Cortex of kidney (tissue), 1 donor: ENCODE results near the gene RBBP8NL.

Source experiments
- DNase-seq: peaks from one replicate; lab custom pipeline; 2025; lab: John Stamatoyannopoulos, UW

RBBP8NL gene

GRCh38 chr20:62393830-62394229 is 33.5 kb downstream of the RBBP8NL start:
- no peak for DNase-seq

DNA sequence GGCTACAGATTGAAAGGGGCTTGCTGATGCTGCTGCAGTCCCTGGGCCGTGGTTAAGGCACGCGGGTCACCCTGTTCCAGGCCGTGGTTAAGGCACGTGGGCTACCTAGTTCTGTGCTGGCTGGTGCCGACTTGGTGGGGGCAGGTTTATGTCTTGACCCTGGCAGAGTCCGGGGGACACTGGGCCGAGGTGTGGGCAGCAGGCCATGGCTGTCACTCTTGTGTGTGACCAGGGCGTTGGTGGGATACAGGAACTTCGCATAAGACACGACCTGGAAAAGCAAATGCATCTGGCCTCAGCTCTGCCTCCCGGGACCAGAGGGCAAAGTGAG is 34.0 kb downstream of the RBBP8NL start:
- DNase-seq, result no peak

DNA sequence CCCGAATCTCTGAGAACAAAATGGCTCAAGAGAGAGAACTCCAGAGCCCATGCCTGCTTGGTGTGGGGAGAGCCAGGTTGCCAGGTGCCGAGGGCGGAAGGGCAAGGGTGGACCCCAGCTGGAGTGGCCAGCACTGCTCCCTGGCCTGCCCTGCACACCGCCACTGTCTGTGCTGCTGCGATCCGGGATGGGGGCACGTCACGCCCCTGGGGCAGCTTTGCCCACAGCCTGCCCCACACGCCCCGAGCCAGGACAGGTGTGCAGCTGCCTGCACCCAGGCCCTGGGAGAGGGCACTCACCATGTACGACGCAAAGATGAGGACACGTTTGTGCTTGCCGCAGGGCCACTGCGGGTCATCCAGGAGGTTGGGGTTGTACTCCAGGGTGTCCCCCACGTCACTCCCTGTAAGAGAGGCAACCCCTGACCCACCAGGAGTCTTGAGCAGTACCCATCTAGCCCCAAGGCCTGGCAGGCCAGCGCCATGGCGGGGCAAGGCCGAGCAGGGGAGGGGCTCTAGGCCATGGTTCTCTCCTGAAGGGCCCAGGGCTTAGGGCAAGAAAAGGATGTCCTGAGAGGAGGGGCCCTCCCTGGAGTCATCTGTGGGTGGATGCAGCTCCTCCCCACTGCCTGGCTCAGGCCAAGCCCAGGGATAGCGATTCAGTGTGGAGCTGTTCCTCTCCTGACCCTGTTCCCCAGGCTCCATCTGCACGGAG is 34.6 kb downstream of the RBBP8NL start:
- no peak for DNase-seq

- DNase-seq, result no peak
These were observed 35.3 kb downstream of the RBBP8NL start for GRCh38 chr20:62392077-62392418.

GRCh38 chr20:62391165-62392076 is 35.9 kb downstream of the RBBP8NL start:
- no peak for DNase-seq

GRCh38 chr20:62390317-62391164 is 36.8 kb downstream of the RBBP8NL start:
- no peak for DNase-seq

- no peak for DNase-seq
These were observed 37.7 kb downstream of the RBBP8NL start for GRCh38 chr20:62389601-62390087.

DNA sequence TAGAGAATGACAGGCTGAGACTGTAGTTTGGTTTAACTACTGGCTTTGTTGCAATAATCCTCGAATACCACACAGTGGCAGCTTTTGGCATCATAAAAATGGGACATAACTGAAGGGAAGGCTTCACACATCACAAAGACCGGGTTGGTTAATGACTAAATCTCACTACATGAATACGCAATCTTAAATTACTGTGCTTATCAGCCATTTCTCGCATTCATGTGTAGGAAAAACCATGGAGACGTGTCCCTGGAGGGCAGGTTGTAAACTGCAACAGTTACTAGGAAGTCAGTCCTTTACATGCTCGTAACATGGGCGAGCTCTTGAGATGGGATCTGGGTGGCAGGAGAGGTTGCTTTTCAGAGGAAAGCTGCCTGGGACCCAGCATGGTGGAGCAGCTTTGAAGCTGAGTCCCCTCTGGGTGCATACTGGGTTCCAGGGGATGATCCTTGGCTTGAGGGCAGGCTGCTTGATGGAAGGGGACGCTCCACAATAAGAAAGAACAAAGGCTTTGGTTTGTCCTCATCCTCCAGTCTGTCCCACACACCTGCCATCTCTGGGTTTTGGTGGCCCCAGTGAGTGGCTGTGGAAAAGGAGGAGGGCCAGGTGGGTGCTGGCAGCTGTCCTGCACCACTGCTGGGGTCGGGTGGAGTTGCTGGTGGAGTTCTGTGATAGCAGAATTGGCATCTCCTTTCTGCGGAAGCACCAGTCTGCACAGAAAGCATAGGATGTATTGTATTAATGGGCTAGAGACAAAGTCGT is 38.3 kb downstream of the RBBP8NL start:
- DNase-seq, result no peak

GRCh38 chr20:62387933-62388635 is 39.3 kb downstream of the RBBP8NL start:
- no peak for DNase-seq

GRCh38 chr20:62387219-62387913 is 40.0 kb downstream of the RBBP8NL start:
- no peak for DNase-seq

- DNase-seq, result no peak
These were observed 40.7 kb downstream of the RBBP8NL start, which contains the start of gene RPS21 for GRCh38 chr20:62386383-62387218. RPS21 (plus strand) TSS chr20:62387103; CDS start chr20:62387339, 236 bp downstream.

GRCh38 chr20:62382306-62383198 is 44.8 kb downstream of the RBBP8NL start:
- no peak for DNase-seq

DNA sequence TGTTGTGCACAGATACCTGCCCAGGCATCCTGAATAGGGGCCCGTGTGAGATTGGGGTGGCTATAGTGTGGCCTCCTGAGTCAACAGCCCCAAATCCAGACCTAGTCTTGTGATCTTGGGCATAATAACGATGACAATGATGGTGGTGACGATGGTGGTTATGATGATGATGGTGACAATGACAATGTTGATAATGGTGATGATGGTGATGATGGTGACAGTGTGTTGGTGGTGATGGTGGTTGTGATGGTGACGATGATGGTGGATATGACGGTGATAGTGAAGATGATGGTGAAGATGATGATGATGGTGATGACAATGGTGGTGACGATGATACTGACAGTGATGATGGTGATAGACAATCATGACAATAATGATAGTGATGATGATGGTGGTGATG is 45.5 kb downstream of the RBBP8NL start:
- no peak for DNase-seq

DNA sequence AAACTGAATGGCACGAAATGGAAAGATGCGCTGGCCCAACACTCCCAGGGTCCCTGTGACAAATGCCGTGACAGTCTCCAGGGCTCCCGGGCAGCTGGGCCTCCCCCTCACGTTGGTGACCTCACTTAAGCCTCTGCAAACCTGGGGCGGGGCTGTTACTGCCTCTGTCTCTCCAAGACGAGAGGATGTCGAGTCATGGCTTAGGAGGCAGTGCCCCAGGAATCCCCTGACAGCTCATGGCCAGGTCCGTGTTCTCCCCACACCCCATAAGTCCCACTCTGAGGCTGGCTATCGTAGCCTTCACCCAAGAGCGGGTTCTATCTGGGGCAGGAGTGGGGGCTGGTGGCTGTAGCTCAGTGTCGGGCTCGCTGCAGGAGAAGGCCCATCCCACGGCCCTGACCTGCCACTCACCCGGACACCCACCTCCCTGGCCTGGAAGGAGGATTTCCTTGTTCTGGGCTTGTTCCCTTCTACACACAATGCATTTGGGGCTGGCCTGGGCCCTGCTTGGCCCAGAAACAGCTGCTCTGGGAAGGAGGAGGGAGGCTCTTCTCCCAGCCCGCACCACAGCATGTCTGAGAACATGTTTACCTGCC is 46.0 kb downstream of the RBBP8NL start:
- no peak for DNase-seq

GRCh38 chr20:62378215-62378614 is 49.1 kb downstream of the RBBP8NL start:
- no peak for DNase-seq

DNA sequence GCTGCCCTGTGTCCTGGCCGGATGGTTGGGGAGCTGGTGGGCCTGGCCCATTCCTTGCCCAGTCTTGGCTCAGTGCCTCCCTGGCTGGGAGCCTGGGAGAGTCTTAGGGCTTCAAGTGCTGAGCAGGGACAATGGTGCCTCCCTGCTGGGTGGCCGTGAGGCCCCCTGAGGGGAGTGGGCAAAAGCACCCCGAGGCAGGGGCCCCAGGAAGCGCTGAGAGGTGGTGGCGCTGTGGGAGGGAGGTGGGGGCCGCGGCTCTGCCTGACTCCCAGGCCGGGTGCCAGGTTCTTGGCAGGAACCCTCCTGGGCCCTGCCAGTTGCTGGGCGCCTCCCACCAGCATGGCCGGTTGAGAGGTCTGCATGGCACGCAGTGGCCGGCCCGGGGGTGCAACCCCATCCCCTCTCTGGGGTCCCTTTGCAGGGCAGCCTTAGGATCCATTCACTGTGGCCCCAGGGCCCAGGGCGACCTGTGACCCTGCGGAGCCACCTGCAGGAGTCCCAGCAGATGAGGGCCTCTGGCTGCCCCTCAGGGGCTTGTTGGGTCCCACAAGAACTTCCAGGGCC is 49.6 kb downstream of the RBBP8NL start:
- DNase-seq, result no peak

DNA sequence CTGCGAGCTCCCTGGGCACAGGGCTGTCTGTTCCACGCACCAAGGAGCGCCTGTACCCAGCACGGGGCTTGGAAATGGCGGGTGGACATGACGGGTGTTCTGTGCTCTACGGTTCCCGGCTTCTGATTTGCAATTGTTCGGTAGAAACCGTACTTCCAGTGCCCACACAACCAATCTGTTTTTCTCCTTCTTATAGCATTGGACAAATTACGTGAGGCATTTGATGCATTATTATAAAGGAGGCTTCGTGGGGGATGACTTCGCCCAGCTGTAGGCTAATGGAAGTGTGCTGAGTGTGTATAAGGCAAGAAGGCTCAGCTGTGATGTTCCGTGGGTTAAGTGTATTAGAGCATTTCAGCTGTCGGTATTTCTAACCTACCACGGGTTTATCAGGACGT is 50.3 kb downstream of the RBBP8NL start:
- no peak for DNase-seq
